ENCODE measurements around the gene CD164. TPM values are rescaled to one million over a fixed set of nuclear protein-coding genes. Genes with fewer than 3 reads are reported as not detected.
A peak's percentile ranks its signal among the peaks of the same experiment; 100 is the strongest.
"Not testable (repeated sequence)": the region's sequence is repeated elsewhere in the genome, so short reads cannot be mapped to it uniquely, and the experiment has no call there.

CD164 gene
- total and polyA plus RNA-seq, 7 donors = 97.8 to 368 (median 140) TPM

DNA sequence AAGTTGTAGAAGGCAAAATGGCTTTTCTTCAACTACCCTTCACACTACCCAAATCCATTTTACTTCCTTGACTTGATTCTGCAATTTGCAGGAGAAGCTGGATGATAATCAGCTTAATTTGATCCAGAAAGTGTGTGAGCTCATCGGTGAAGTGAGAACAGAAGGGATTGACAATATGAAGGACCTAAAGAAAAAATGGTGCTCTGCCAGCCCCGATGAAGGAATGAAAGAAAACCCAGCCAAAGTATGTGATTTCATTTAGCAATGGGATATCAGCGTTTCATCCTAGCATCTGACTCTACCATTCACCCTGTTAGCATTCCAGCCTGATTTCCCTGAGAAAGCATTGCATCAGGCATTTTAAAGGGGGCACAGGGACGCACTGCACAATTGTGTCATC, 41.5 kb downstream of the CD164 start:
- Histone ChIP-seq H3K36me3 (ENCODE audit: insufficient read depth in 1 of 2, low read depth in 1 of 2) (no peaks in the 10 kb centered on the region), H3K27ac (no peak overlapping the region), H3K4me1 (peaks cover 8% of the 10 kb centered on the region), H3K4me3 (no peak overlapping the region), H3K9me3 (no peaks in the 10 kb centered on the region), H3K27me3 (ENCODE audit: insufficient read depth in 3 of 3, low read length in 2 of 3) (no peaks in the 10 kb centered on the region)
- TF ChIP-seq, protein P1, sequence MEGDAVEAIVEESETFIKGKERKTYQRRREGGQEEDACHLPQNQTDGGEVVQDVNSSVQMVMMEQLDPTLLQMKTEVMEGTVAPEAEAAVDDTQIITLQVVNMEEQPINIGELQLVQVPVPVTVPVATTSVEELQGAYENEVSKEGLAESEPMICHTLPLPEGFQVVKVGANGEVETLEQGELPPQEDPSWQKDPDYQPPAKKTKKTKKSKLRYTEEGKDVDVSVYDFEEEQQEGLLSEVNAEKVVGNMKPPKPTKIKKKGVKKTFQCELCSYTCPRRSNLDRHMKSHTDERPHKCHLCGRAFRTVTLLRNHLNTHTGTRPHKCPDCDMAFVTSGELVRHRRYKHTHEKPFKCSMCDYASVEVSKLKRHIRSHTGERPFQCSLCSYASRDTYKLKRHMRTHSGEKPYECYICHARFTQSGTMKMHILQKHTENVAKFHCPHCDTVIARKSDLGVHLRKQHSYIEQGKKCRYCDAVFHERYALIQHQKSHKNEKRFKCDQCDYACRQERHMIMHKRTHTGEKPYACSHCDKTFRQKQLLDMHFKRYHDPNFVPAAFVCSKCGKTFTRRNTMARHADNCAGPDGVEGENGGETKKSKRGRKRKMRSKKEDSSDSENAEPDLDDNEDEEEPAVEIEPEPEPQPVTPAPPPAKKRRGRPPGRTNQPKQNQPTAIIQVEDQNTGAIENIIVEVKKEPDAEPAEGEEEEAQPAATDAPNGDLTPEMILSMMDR (IDR thresholded peaks at IDR 0.05) = no peak
- DNase-seq (no peak), ATAC-seq (peak in 2 of 4 donors; percentile 9 to 11)
- intact Hi-C loops (cut with DNase I) = no loop called here
- WGBS, 3 donors = 41 to 55% (median 45%) methylated on average over 4 of the region's 4 CpGs

DNA sequence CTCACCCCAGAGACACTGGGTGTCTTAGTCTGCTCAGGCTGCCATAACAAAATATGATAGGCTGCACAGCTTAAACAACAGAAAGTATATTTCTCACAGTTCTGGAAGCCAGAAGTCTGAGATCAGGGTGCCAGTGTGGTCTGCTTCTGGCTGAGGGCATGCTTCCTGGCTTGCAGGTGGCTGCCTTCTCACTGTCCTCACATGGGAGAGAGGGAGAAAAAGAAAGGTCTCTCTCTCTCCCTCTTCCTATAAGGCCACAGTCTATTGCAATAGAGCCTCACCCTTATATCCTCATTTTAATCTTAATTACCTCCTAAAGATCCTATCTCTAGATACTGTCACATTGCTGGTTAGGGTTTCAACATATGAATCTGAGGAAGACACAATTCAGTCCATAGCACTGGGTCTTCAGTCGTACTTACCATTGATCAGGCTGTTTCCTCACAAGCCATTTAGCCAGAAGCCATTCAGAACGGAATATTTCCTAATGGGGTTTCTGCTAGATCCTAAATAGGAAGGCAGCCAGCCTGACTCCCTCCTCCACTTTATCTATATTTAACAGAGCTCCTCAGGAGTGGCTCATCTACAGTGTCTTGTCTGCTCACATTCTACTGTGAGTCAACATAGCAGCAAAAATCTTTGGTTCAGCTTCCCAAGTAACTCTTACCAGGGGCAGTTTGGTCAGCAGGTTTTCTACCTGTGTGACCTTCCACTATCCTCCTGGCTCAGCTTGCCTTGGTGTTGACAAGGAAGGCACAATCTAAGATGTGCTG, 42.2 kb downstream of the CD164 start:
- no peaks in the 10 kb centered on the region for H3K9me3 ChIP-seq
- intact Hi-C loops (cut with DNase I) = no loop called here
- no peak overlapping the region for H3K4me3 ChIP-seq
- no peaks in the 10 kb centered on the region for H3K36me3 ChIP-seq (ENCODE audit: insufficient read depth in 1 of 2, low read depth in 1 of 2)
- 78 to 90% (median 79%) methylated on average over 2 of the region's 2 CpGs for WGBS, 3 donors
- no peak overlapping the region for H3K27ac ChIP-seq
- ATAC-seq (peak; percentile 31 to 73 (median 47)), DNase-seq (no peak)
- TF ChIP-seq, protein P1 (IDR thresholded peaks at IDR 0.05) = no peak
- H3K4me1 ChIP-seq = peaks cover 8% of the 10 kb centered on the region
- no peaks in the 10 kb centered on the region for H3K27me3 ChIP-seq (ENCODE audit: insufficient read depth in 3 of 3, low read length in 2 of 3)

DNA sequence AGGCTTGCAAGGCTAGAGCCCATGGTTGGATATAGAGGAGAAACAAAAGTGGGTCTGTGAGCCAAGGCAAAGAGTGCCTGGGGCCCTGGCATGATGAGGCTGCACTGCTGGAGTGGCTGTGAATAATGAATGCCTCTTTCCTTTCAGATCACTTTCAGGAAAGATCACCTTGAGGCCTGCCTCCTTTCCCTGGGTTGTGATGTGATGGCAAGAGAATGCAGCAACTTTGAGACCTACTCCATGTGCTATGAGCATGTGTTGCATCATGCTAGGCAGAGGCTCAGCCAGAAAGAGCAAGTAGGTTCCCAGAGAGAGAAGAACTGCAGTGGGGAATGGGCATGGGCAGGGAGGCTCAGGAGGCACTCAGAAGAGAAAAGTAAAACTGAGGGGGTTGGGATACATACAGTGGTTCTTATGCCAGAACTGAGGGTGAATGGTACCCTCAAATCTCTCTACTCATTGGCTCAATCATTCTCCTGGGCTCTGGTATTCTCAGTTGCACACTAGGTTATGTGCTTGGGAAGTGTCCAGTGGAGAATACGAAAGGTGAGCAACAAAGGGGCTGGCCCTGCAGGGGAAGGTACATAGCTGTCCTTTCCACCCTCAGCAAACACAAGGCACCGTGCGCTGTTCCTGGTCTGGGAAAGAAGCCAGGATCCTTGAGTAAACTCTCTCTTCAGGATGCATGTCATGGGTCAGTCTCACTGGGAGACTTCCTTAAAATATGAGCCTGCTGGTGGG, 45.9 kb downstream of the CD164 start:
- no peaks in the 10 kb centered on the region for H3K9me3 ChIP-seq
- H3K4me3 ChIP-seq = no peak overlapping the region
- H3K4me1 ChIP-seq = peaks cover 8% of the 10 kb centered on the region
- WGBS, 3 donors = 54 to 65% (median 55%) methylated on average over 3 of the region's 3 CpGs
- peak; percentile 62 to 74 (median 66) for ATAC-seq
- TF ChIP-seq, protein P1 (IDR thresholded peaks at IDR 0.05) = no peak
- intact Hi-C loops (cut with DNase I) = no loop called here
- no peaks in the 10 kb centered on the region for H3K27me3 ChIP-seq (ENCODE audit: insufficient read depth in 3 of 3, low read length in 2 of 3)
- no peak for DNase-seq
- H3K36me3 ChIP-seq (ENCODE audit: insufficient read depth in 1 of 2, low read depth in 1 of 2) = no peaks in the 10 kb centered on the region
- H3K27ac ChIP-seq = no peak overlapping the region

DNA sequence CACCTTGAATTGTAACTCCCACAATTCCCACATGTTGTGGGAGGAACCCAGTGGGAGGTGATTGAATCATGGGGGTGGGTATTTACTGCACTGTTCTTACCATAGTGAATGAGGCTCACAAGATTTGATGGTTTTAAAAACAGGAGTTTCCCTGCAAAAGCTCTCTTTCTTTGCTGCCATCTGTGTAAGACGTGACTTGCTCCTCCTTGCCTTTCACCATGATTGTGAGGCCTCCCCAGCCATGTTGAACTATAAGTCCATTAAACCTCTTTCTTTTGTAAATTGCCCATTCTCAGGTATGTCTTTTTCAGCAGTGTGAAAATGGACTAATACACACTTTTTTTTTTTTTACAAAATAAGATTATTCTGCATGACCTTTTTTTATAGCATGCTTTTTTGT, 48.4 kb downstream of the CD164 start:
- WGBS, 3 donors = 81 to 98% (median 94%) methylated on average over 1 of the region's 1 CpG
- H3K27ac ChIP-seq; H3K4me1 ChIP-seq; H3K4me3 ChIP-seq; H3K27me3 ChIP-seq (ENCODE audit: insufficient read depth in 3 of 3, low read length in 2 of 3); intact Hi-C loops (cut with DNase I); H3K9me3 ChIP-seq; H3K36me3 ChIP-seq (ENCODE audit: insufficient read depth in 1 of 2, low read depth in 1 of 2); DNase-seq; ATAC-seq: not testable (repeated sequence)

DNA sequence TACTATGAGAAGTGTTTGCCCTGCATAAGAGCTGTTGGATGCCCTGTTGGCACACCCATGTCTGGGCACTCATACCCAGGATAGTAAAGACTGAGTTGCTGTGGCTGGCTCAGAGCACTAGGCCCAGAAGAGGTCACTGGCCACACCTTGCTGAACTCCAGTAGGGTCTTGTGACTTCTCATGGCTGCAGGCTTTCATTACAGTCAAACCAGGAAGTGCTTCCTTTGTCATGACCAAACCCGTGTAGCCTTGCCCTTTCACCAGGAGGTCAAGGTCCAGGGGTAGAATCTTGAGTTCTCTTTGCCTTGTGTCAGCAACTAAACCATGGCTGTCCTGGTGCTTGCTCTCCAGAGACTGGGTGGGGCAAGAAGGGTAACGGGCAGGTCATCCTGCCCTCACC, 49.5 kb downstream of the CD164 start:
- no peaks in the 10 kb centered on the region for H3K36me3 ChIP-seq (ENCODE audit: insufficient read depth in 1 of 2, low read depth in 1 of 2)
- H3K4me3 ChIP-seq = no peak overlapping the region
- no peak overlapping the region for H3K27ac ChIP-seq
- TF ChIP-seq, protein P1 (IDR thresholded peaks at IDR 0.05) = no peak
- DNase-seq (no peak), ATAC-seq (no peak)
- peaks cover 3% of the 10 kb centered on the region for H3K4me1 ChIP-seq
- intact Hi-C loops (cut with DNase I) = no loop called here
- WGBS, 3 donors = 73 to 80% (median 78%) methylated on average over 2 of the region's 2 CpGs
- H3K27me3 ChIP-seq (ENCODE audit: insufficient read depth in 3 of 3, low read length in 2 of 3) = no peaks in the 10 kb centered on the region
- no peaks in the 10 kb centered on the region for H3K9me3 ChIP-seq
